Epithelial cell of esophagus (primary cell): ENCODE data around the gene COX17.
"Not testable (repeated sequence)": the region's sequence is repeated elsewhere in the genome, so short reads cannot be mapped to it uniquely, and the experiment has no call there.

Source experiments
- DNase-seq: peaks from one replicate; pipeline ENCODE4 v3.0.0; 2010; ENCODE audit warnings: low read depth
- H3K4me3 ChIP-seq: 2 replicates; pipeline ENCODE4 v1.5.1; 2011; ENCODE audit warnings: mild to moderate bottlenecking, low read length, control low read depth
- CTCF ChIP-seq: IDR thresholded peaks from 2 replicates; pipeline ENCODE4 v1.5.1; 2011; ENCODE audit warnings: low read depth, mild to moderate bottlenecking, low read length, control low read depth, inconsistent platforms; ENCODE audit not compliant: insufficient read depth; ENCODE audit errors: missing control alignments

The COX17 gene

GRCh38 chr3:119690043-119690656 is 12.9 kb upstream of the COX17 start:
- peak; percentile 29 for DNase-seq
- TF ChIP-seq CTCF, result peak; percentile 45
- H3K4me3 ChIP-seq, result no peak overlapping the region

- DNase-seq, result no peak
- H3K4me3 ChIP-seq, result no peak overlapping the region
- TF ChIP-seq CTCF, result no peak
Measured at GRCh38 chr3:119683421-119683820, 6.2 kb upstream of the COX17 start.

DNA sequence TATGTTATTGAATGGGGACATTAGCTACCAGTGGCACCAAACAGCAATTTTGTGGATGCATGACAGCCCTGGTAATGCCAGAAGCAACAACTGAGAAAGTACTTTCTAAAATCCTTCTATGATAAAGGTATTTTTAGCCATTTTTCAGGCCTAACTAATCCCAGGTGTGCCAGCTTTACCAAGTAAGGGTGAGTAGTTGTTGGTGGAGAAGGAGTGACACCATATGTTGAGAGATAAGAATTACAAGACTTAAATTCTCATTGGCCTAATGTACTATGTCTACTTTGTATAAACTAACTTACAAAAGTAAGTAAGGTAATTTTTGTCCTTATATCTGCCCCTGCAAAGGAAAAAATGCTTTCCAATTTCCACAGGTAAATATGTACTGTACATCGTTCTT is 4.1 kb upstream of the COX17 start:
- no peak overlapping the region for H3K4me3 ChIP-seq
- TF ChIP-seq CTCF, result peak; percentile 55
- peak; percentile 63 for DNase-seq

- TF ChIP-seq CTCF, result no peak
- H3K4me3 ChIP-seq, result no peak overlapping the region
- no peak for DNase-seq
Measured at GRCh38 chr3:119679874-119680273, 2.7 kb upstream of the COX17 start.

- H3K4me3 ChIP-seq, DNase-seq: not testable (repeated sequence)
Measured at GRCh38 chr3:119678209-119678608, 1.0 kb upstream of the COX17 start.

DNA sequence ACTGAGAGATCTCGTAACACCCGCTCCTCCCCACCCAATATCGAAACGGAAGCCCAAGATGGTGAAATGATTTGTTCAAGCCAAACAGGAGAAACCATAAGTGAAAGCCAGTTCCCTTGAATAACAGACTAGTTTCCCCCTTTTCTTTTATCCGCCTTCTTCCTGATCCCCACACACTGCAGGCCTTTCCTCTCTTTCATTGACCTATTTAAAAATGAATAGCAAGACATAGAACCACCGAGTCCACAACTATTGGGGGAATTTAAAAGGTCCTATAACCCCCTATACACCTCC is 382 bp upstream of the COX17 start:
- DNase-seq, result no peak
- peak overlapping the region; percentile 74 for H3K4me3 ChIP-seq
- TF ChIP-seq CTCF, result no peak

- DNase-seq, result no peak
- TF ChIP-seq CTCF, result no peak
- H3K4me3 ChIP-seq, result peak overlapping the region; percentile 74
Measured at GRCh38 chr3:119676020-119676419, 1.2 kb downstream of the COX17 start.
